Testis (tissue), 2 donors: ENCODE results near the gene DAZAP1.

ENCODE experiments used
- POLR2A ChIP-seq: fragments of 450-650 bp; IDR thresholded peaks from one replicate; pipeline ENCODE4 v1.6.1; 2017; ENCODE audit warnings: antibody characterized with exemption, mild to moderate bottlenecking, moderate library complexity
- TF ChIP-seq, protein P1 (sequence below), 3 experiments: fragments of 450-650 bp in 2 of 3; fragments of 200-600 bp in 1 of 3; sonication (generic) in 1 of 3; IDR thresholded peaks; one replicate each; pipeline ENCODE4 v1.5.1; 2016 to 2019; ENCODE audit warnings: antibody characterized with exemption in 3 of 3, mild to moderate bottlenecking in 2 of 3, moderate library complexity in 1 of 3

DNA sequence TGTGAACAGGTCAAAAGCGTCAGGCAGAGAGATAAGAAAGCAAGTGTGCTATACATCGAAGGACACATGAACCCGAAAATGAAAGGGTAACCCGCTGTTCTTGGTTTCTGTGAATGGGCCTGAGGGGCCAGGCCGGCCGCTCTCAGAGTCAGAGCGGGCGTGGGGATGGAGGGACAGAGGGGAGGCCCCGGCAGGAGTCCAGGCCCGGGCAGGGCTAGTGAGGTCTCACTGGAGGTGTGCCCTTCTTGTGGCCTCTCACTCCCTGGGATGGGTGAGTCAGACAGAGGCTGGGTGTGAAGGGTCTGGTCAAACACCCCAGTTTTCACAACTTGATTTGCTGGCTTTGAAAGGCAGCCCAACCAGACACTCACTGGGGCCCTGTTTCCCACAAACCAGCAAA lies 41.1 kb upstream of the DAZAP1 start:
- TF ChIP-seq, protein P1, sequence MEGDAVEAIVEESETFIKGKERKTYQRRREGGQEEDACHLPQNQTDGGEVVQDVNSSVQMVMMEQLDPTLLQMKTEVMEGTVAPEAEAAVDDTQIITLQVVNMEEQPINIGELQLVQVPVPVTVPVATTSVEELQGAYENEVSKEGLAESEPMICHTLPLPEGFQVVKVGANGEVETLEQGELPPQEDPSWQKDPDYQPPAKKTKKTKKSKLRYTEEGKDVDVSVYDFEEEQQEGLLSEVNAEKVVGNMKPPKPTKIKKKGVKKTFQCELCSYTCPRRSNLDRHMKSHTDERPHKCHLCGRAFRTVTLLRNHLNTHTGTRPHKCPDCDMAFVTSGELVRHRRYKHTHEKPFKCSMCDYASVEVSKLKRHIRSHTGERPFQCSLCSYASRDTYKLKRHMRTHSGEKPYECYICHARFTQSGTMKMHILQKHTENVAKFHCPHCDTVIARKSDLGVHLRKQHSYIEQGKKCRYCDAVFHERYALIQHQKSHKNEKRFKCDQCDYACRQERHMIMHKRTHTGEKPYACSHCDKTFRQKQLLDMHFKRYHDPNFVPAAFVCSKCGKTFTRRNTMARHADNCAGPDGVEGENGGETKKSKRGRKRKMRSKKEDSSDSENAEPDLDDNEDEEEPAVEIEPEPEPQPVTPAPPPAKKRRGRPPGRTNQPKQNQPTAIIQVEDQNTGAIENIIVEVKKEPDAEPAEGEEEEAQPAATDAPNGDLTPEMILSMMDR (IDR thresholded peaks at IDR 0.05): no peak
- TF ChIP-seq POLR2A: no peak
